ENCODE data around the gene PCSK9.

Gene PCSK9

GRCh38 chr1:54997711-54997986 lies 41.7 kb upstream of the PCSK9 start:
- DNase-seq (ENCODE audit: extremely low read depth, insufficient read length) = no peak
- no peak for TF ChIP-seq CTCF (IDR thresholded peaks at IDR 0.05; ENCODE audit: insufficient read depth, low read length, poor library complexity, severe bottlenecking)
- Histone ChIP-seq H3K4me3 (replicated peaks; ENCODE audit: low read depth, low read length) (no peak overlapping the region), H3K27me3 (replicated peaks; ENCODE audit: control insufficient read depth, insufficient read depth, low read length) (no peaks in the 10 kb centered on the region; the same call in 1 of the 2 replicates), H3K36me3 (ENCODE audit: control insufficient read depth, insufficient read depth, low read length) (no peaks in the 10 kb centered on the region)

DNA sequence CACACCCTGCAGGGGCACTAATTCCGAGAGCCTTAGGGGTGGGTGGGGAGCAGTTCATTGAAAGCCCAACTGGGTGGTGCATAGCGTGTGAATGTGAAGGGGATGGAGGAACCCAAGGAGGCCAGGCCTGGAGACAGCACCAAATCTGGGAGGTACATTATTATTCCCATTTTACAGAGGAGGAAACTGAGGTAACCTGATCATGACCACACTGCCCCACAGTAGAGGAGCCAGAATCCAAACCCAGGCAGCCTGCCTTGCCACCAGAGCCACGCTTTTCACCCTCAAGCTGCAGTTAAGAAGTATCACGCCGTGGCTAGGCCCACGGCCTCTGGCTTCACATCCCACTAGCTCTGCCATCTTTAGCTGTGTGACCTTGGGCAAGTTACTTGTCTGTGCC lies 41.2 kb upstream of the PCSK9 start:
- TF ChIP-seq CTCF (IDR thresholded peaks at IDR 0.05; ENCODE audit: insufficient read depth, low read length, poor library complexity, severe bottlenecking) = no peak
- no peaks in the 10 kb centered on the region for H3K36me3 ChIP-seq (ENCODE audit: control insufficient read depth, insufficient read depth, low read length)
- H3K27me3 ChIP-seq (replicated peaks; ENCODE audit: control insufficient read depth, insufficient read depth, low read length) = no peaks in the 10 kb centered on the region; the same call in 1 of the 2 replicates
- no peak for DNase-seq (ENCODE audit: extremely low read depth, insufficient read length)
- no peak overlapping the region for H3K4me3 ChIP-seq (replicated peaks; ENCODE audit: low read depth, low read length)

DNA sequence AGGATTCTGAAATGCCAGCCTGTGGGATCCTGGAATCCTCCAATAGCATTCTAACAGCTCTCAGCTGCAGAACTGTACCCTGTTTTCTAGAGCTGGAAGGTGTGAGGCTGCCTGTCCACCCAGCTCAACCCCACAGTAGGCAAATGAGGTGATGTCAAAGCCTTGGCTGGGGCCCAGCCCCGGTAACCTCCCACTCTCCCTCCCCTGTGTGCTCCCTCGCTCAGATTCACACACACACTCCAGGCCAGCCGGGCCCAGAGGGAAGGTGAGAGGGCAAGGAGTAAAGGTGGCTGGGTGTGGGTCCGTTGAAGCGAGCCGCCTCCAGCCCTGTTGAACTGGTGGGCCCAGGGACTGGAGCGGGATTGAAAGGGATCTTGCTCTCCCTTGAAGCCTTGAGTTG lies 40.7 kb upstream of the PCSK9 start, which contains the start of gene BSND:
TSS of gene BSND (plus strand) at position 257 of the 400 bp plus-strand sequence. CDS start 254 bp downstream, outside the sequence.
- H3K27me3 ChIP-seq (replicated peaks; ENCODE audit: control insufficient read depth, insufficient read depth, low read length) = no peaks in the 10 kb centered on the region; the same call in 1 of the 2 replicates
- no peak for TF ChIP-seq CTCF (IDR thresholded peaks at IDR 0.05; ENCODE audit: insufficient read depth, low read length, poor library complexity, severe bottlenecking)
- no peak within 1 kb of the TSS for H3K4me3 ChIP-seq (replicated peaks; ENCODE audit: low read depth, low read length)
- H3K36me3 ChIP-seq (ENCODE audit: control insufficient read depth, insufficient read depth, low read length) = no peaks in the 10 kb centered on the region
- no peak for DNase-seq (ENCODE audit: extremely low read depth, insufficient read length)

DNA sequence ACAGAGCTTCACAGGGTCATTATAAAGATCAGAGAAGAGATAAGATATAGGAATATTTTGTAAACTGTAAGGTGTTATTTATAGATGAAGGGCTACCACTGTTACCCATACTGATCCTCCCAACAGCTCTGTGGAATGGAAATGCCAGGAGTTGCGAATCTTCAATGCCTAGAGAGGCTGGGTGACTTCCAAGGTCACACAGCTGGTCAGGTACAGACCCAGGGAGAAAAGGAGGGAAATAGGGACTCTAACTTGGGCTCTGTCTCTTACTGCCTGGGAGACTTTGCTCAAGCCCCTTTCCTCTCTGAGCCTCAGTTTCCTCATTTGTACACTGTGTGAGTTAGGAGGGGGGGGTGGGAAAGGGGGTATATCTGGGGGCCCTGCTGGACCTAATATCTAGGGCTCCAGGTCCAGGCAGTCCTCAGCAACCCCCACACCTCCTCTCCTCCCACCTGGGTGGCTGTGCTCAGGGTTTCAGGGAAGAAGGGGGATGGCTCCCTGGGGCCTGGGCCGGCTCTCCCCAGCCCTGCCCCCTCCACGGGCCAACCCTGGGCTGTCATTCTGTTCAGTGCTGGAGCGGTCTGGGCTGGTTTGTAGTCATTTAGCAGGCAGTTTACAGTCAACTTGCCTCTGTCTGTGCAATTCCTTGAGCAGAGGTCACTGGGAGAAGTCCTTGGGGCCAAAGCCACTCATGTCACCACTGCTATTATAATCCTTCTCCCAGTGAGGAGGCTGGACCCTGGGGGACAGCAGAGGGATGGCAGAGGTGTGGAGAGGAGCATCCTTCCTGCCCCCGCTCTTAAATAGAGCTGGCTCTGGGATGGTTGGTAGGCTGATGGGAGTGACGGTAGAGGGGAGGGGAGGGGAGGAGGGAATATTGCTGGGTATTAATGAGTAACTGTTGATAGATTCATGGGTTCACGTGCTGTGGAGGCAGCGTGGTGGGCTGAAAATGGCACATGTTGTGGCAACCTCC lies 39.0 kb upstream of the PCSK9 start:
- H3K36me3 ChIP-seq (ENCODE audit: control insufficient read depth, insufficient read depth, low read length) = no peaks in the 10 kb centered on the region
- no peak for TF ChIP-seq CTCF (IDR thresholded peaks at IDR 0.05; ENCODE audit: insufficient read depth, low read length, poor library complexity, severe bottlenecking)
- no peak overlapping the region for H3K4me3 ChIP-seq (replicated peaks; ENCODE audit: low read depth, low read length)
- no peaks in the 10 kb centered on the region; the same call in 1 of the 2 replicates for H3K27me3 ChIP-seq (replicated peaks; ENCODE audit: control insufficient read depth, insufficient read depth, low read length)
- no peak for DNase-seq (ENCODE audit: extremely low read depth, insufficient read length)

DNA sequence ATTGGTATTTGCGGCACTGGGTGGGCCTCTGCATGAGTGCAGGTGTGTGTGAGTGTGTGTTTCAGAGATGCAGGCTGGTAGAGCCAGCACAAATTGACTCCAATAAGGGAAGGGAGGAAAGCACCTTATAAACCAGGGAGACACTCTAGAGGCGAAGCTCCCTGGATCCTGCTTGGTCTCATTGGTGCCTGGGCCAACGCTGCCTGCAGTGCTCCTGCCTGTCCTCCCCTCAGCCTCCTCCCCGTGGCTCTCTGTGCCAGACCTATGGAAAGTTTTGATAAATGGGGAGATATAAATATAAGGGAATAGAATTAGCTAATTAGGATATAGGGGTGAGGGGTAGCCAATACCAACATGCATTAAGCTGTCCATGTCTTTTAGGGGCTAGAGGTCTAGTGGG lies 38.0 kb upstream of the PCSK9 start:
- Histone ChIP-seq H3K36me3 (ENCODE audit: control insufficient read depth, insufficient read depth, low read length) (no peaks in the 10 kb centered on the region), H3K27me3 (replicated peaks; ENCODE audit: control insufficient read depth, insufficient read depth, low read length) (no peaks in the 10 kb centered on the region; the same call in 1 of the 2 replicates), H3K4me3 (replicated peaks; ENCODE audit: low read depth, low read length) (no peak overlapping the region)
- no peak for DNase-seq (ENCODE audit: extremely low read depth, insufficient read length)
- no peak for TF ChIP-seq CTCF (IDR thresholded peaks at IDR 0.05; ENCODE audit: insufficient read depth, low read length, poor library complexity, severe bottlenecking)

All from GM06990 (cell line).